HG03469 (cell line): ENCODE measurements around the gene STC2.

Experiments
- ATAC-seq: cut with Tn5 transposase; IDR thresholded peaks from one replicate; pipeline ENCODE4 v1.9.1; 2021; ENCODE audit warnings: mild to moderate bottlenecking, moderate library complexity, moderate number of reproducible peaks; ENCODE audit not compliant: unreplicated experiment

The STC2 gene

DNA sequence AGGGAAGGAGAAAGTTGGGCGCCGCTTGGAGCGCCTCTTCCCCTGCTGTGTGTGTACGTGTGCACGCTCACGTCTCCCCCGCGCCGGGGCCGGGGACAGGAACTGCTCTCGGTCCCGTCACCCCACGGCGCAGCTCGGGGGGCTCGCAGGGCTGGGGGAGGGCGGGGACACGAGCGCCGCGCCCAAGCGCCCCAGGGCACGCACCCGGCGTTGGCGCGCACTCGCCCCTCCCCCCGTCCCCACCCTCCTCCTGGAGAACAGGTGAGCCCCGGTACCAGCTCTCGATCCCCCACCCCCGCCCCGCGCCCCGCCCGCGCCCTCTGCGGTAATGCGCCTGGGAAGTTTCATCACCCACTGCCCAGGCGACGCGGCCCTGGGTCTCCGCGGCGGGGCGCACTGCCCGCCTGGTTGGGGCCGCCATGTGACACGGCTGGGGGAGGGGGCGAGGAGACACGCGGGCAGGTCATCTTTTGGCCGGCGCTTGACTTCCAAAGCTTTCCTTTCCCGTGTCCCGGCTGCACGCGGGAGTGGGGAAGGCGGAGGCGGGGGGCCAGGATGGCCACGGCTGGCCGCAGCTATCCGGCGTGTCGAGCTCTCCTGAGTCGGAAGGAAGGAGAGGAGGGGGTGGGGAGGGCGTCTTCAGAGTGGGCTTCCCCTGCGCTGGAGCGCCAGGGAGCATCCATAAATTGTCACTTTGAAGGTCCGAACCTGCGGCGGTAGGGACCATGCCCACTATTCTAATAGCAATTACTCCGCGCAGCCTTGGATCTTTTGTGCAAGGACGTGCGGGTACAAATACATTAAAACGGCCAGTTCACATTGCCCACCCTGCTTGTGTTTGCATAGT lies 1.5 kb upstream of the STC2 start:
- ATAC-seq: peak; percentile 41

DNA sequence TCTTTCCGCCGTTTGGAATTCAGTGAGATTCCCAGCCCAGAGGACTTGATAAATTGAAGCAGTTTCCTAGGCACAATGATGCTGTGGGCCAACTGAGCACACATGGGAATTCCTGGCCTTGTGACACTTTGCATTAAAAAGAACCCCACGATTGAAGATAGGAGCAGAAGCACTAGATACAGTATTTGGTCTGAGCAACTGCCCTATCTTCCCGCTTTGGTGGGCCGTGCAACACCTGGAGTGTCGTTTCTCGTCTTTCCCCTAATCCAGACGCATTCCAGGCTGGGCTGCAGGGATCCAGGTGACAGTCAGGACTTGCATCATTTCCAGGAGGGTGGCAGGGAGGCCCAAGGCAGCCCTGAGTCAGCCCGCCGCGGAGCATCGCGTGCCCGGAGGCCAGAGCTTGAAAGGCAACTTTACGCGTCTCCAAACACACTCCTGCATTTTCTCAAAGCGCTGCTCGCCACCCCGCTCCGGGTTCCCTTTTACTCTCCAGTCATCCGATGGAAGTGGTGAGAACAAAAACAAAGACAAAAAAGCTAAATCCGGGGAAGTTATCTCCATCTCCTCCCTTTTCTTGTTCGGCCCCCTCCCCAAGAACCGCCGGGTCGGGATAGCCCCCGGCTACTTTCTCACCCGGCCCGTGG lies 753 bp upstream of the STC2 start:
- ATAC-seq: no peak

GRCh38 chr5:173327084-173327947 lies 898 bp downstream of the STC2 start:
- no peak for ATAC-seq

GRCh38 chr5:173326501-173326960 lies 1.7 kb downstream of the STC2 start:
- no peak for ATAC-seq

- ATAC-seq: no peak
Measured at GRCh38 chr5:173325091-173325698, 3.0 kb downstream of the STC2 start.

- no peak for ATAC-seq
Measured at GRCh38 chr5:173324115-173325001, 3.9 kb downstream of the STC2 start.

GRCh38 chr5:173323799-173324114 lies 4.5 kb downstream of the STC2 start:
- ATAC-seq: no peak

DNA sequence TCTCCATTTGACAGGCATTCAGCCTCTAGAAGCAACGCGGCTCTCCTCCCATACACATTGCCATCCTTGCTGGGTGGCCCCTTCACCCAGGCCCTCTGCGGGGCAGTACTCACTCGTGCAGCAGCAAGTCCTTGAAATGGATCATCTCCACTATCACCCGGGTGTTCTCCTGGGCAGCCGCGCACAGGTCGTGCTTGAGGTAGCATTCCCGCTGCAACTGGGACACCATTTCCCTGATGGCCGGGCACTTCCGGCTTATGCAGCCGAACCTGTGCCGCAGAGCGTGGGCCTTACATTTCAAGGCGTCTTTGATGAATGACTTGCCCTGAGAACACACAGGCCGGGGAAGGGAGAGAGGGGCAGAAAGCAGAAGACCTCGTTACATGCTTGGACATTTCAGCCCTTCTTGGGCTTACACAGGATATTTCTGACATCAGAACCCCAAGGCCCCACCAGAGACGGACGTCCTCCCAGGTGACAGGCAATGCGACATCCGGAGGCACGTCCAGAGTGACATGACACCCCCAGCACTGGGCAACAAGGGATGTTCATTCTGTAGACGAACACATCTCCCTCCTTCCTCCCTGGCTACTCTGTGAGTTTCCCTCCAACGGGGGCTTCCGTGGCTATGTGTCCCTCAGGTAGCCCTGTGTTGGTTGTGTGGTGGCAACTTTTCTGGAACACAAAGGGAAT lies 5.0 kb downstream of the STC2 start:
- ATAC-seq: no peak

DNA sequence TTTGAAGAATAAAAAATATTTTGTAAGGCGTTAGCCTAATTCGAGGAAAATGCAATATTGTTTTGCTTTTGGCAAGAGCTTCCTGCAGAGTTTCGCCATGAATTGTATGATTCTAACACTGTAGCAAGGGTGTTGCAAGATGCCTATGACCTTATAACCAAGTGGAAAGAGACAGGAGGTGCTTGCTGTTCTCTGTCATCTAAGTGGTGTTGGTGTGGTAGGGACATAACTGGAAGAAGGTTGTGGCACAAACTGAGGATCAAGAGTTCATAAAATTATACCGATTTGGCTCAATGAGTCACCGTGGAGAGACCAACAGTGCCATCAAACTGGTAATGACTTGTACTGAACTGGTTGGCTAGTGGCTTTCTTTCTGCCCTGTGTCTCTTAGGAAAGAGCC lies 6.3 kb downstream of the STC2 start:
- no peak for ATAC-seq

- ATAC-seq: no peak
Measured at GRCh38 chr5:173320259-173320658, 8.0 kb downstream of the STC2 start.

GRCh38 chr5:173319646-173320045 lies 8.6 kb downstream of the STC2 start:
- no peak for ATAC-seq

DNA sequence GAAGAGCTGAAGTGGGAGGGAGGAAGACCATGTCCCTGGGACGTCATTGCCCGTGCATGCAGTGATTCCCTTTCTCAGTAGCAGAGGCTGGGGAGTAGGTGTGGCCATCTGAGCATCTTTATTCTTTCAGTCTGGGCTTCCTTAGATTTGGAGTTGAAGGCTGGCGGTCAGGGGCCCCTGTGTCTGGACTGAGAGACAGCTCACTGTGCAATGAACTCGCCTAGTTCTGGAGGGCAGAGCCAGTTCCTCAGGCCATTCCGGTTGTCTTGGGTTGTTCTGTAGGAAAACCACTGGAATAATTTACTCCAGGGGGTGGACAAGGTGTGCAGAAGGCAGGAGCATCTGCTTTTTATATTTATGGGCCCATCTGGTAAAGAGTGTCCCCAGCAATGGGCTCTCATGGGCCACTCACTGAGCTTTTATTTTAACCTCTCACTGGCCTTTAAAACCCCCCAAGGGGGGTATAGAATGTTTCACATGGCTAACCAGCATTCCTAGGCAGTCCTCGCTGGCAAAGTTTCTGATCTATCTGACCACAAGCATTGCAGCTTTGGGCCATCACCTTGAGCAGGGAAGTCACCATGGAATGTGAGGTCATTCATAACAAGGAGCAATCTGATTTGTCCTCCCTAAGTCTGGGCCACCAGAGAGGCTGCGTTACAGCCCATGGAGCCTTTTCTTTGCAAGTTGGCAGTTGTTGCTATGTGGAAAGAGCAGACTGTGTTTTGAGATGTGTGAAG lies 9.2 kb downstream of the STC2 start:
- ATAC-seq: no peak

GRCh38 chr5:173318330-173318729 lies 9.9 kb downstream of the STC2 start:
- no peak for ATAC-seq

- no peak for ATAC-seq
Measured at GRCh38 chr5:173317852-173318251, 10.4 kb downstream of the STC2 start.

- no peak for ATAC-seq
Measured at GRCh38 chr5:173317091-173317730, 11.0 kb downstream of the STC2 start.

DNA sequence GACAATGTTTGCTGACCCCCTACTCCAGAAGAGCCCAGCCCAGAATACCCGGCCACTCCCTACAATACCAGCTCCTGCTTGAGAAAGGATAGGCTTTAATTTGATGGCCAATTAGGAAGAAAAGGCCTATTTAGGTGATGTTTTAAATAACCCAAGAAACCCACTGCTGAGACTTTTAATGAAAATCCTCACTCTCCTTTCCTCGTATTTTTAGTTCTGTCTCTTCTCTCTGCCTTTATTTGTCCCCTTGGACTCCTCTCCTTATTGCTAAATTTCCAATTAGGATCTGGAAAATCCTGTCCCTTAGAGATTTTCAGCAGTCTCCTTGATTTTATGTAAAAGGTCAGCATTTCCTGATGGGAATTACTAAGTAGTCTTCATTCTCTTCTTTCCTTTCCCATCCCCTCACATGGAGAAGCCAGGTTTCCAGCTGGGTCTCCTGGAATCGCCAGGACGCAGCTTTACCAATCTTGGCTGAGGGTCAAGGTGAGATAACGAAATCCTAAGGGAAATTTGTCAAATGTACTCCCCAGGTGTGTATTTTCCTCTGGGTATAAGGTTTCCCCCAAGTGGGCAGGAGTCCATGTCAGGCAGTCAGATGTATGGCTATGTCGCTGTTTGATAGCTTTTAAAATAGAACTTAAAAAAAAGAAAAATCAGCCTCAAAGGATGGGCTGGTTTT lies 11.7 kb downstream of the STC2 start:
- ATAC-seq: no peak

GRCh38 chr5:173315495-173316338 lies 12.5 kb downstream of the STC2 start:
- no peak for ATAC-seq
